ENCODE measurements around the gene NOM1.
"Not testable (repeated sequence)": the region's sequence is repeated elsewhere in the genome, so short reads cannot be mapped to it uniquely, and the experiment has no call there.

Gene NOM1, protein sequence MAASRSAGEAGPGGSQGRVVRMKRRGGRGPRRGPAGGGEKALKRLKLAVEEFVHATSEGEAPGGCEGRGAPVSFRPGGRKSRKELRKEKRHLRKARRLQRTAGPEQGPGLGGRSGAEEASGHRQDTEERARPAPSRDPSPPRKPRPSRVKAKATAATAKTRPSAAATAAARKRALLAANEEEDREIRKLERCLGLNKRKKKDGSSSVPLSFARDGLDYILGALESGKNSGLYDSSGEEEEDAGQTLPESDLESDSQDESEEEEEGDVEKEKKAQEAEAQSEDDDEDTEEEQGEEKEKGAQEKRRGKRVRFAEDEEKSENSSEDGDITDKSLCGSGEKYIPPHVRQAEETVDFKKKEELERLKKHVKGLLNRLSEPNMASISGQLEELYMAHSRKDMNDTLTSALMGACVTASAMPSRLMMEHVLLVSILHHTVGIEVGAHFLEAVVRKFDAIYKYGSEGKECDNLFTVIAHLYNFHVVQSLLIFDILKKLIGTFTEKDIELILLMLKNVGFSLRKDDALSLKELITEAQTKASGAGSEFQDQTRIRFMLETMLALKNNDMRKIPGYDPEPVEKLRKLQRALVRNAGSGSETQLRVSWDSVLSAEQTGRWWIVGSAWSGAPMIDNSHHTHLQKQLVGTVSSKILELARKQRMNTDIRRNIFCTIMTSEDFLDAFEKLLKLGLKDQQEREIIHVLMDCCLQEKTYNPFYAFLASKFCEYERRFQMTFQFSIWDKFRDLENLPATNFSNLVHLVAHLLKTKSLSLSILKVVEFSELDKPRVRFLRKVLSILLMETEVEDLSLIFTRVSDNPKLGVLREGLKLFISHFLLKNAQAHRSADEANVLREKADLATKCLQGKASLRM

DNA sequence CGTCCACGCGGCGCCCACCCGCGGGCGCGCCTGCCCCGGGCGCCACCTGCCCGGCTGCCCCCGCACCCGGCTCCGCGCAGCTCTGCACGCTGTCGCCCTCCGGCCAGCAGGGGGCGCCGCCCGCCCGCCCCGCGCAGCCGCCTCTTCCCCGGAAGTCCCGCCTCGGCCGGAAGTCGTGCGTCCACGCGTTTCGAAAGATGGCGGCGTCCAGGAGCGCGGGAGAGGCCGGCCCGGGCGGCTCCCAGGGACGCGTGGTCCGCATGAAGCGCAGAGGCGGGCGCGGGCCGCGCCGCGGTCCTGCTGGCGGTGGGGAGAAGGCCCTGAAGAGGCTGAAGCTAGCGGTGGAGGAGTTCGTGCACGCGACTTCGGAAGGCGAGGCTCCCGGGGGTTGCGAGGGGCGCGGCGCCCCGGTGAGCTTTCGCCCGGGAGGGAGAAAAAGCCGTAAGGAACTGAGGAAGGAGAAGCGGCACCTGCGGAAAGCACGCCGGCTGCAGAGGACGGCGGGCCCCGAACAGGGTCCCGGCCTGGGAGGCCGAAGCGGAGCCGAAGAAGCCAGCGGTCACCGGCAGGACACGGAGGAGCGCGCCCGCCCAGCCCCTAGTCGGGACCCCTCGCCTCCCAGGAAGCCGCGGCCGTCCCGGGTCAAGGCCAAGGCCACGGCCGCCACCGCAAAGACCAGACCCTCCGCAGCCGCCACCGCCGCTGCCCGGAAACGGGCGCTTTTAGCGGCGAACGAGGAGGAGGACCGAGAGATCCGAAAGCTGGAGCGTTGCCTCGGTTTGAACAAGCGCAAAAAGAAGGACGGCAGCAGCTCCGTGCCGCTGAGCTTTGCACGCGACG, at the start of gene NOM1:
NOM1 (plus strand) TSS at position 172 of the 840 bp plus-strand sequence; CDS start at position 198, 26 bp downstream.
- peak; percentile 86 for DNase-seq

GRCh38 chr7:156900093-156900492, 49.4 kb upstream of the NOM1 start:
- DNase-seq: not testable (repeated sequence)

GRCh38 chr7:156903232-156903909, 46.1 kb upstream of the NOM1 start:
- no peak for DNase-seq

DNA sequence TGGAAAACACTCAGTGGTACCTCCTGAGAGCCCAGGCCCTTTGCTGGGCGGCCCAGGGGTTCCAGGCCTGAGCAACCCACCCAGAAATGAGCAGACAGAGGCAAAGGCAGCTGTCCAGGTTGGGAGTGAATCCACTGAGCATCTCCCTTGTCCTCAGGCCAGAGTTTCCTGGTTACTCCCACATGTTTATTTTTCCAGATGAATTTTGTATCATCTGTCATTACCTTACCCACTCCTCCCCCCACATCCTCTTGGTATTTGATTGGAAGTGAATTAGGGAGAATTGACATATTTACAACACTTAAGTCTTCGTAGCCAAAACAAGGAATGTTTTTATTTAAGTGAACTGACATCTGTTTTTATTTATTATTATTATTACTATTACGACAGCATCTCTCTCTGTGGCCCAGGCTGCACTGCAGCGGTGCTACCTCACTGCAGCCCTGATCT, 43.3 kb upstream of the NOM1 start:
- DNase-seq: no peak

- no peak for DNase-seq
These were observed 41.9 kb upstream of the NOM1 start for GRCh38 chr7:156907656-156908055.

DNA sequence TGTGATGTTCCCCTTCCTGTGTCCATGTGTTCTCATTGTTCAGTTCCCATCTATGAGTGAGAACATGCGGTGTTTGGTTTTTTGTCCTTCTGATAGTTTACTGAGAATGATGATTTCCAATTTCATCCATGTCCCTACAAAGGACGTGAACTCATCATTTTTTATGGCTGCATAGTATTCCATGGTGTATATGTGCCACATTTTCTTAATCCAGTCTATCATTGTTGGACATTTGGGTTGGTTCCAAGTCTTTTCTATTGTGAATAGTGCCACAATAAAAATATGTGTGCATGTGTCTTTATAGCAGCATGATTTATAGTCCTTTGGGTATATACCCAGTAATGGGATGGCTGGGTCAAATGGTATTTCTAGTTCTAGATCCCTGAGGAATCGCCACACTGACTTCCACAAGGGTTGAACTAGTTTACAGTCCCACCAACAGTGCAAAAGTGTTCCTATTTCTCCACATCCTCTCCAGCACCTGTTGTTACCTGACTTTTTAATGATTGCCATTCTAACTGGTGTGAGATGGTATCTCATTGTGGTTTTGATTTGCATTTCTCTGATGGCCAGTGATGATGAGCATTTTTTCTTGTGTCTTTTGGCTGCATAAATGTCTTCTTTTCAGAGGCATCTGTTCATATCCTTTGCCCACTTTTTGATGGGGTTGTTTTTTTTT, 39.8 kb upstream of the NOM1 start:
- not testable (repeated sequence) for DNase-seq

DNA sequence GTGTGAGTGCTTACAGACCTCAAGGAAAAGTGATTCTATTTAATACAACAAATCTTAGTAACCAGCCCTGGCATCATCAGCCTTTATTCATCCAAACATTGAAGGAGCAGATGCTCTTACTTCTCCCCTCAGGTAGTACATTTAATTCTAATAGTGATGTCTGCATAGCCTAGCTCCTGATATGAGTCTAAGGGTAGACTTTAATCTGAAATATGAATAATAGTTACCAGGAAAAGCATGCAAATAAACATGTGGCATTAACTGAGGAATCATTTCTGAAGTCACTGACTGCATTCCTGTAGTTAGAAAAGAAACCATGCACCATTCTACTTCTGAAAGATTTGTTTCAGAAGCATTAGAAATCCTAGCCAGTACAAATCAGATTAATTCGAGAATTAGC, 30.9 kb upstream of the NOM1 start:
- no peak for DNase-seq

GRCh38 chr7:156919132-156919713, 30.3 kb upstream of the NOM1 start:
- DNase-seq: no peak

DNA sequence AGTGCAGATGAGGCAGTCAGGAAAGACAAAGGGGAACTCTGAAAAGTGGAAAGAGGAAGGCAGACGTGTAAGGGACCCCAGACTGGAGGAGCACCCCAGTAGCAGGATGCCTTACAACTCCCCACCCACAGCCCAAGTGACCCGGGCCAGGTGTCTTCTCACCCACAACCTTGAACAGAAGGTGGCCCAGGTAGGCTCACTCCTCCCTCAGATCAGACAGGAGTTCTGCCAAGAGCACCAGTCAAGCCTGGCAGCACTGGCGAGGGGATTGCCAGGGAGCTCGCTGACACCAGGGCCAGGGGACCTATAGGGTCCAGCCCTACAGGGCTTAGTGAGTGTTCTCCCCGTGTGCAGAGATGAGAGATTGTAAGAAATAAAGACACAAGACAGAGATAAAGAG, 29.4 kb upstream of the NOM1 start:
- no peak for DNase-seq

DNA sequence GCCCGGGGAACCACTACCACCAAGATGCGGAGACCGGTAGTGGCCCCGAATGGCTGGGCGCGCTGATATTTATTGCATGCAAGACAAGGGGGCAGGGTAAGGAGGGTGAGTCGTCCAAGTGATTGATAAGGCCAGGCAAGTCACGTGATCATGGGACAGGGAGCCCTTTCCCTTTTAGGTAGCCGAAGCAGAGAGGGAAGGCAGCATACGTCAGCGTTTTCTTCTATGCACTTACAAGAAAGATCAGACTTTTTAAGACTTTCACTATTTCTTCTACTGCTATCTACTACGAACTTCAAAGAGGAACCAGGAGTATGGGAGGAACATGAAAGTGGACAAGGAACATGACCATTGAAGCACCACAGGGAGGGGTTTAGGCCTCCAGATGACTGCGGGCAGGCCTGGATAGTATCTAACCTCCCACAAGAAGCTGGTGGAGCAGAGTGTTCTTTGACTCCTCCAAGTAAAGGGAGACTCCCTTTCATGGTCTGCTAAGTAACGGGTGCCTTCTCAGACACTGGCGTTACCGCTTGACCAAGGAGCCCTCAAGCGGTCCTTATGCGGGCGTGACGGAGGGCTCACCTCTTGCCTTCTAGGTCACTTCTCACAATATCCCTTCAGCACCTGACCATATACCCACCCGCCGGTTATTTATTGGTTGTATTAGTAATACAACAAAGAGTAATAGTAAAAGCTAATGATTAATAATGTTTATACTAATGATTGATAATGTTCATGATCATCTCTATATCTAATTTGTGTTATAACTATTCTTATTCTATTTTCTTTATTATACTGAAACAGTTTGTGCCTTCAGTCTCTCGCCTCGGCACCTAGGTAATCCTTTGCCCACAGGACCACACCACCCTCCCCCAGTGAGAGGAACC, 28.8 kb upstream of the NOM1 start:
- DNase-seq: not testable (repeated sequence)

DNA sequence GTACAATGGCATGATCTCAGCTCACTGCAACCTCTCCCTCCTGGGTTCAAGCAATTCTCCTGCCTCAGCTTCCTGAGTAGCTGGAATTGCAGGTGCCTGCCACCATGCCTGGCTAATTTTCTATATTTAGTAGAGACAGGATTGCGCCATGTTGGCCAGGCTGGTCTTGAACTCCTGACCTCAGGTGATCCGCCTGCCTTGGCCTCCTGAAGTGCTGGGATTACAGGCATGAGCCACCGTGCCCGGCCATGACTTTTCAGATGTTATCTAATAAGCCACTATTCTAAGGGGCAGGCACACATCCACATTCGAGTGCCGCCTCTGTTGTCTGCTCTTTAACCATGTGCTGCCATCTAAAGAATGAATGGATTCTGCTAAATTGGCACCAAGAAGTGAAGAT, 27.2 kb upstream of the NOM1 start:
- not testable (repeated sequence) for DNase-seq

DNA sequence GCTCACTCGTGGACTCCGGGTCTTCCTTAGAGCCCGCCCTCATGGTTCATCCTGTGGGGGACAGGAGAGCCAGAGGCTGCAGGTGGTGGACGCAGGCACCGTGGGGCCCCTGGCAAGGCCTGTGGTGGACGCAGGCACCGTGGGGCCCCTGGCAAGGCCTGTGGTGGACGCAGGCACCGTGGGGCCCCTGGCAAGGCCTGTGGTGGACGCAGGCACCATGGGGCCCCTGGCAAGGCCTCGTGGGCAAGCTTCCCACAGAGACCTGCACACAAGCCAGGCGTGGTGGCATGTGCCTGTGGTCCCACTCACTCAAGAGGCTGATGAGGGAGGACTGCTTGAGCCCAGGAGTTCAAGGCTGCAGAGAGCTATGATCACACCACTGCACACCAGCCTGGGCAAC, 23.7 kb upstream of the NOM1 start:
- not testable (repeated sequence) for DNase-seq

GRCh38 chr7:156927571-156928405, 21.7 kb upstream of the NOM1 start:
- DNase-seq: no peak

DNA sequence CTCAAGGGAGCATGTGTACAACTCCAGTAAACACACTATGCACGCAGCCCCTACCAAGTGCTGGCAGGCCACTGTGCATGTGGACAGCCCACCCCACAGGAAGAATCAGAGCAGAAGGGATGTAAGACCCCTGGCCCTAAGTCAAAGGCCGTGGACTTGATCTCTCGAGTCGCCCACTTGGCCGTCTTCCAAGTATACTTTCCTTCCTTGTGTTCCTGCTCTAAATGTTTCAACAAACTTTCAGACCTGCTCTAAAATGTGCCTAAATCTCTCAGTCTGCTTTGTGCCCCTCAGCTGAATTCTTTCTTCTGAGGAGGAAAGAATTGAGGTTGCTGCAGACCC, 21.1 kb upstream of the NOM1 start:
- DNase-seq: no peak

DNA sequence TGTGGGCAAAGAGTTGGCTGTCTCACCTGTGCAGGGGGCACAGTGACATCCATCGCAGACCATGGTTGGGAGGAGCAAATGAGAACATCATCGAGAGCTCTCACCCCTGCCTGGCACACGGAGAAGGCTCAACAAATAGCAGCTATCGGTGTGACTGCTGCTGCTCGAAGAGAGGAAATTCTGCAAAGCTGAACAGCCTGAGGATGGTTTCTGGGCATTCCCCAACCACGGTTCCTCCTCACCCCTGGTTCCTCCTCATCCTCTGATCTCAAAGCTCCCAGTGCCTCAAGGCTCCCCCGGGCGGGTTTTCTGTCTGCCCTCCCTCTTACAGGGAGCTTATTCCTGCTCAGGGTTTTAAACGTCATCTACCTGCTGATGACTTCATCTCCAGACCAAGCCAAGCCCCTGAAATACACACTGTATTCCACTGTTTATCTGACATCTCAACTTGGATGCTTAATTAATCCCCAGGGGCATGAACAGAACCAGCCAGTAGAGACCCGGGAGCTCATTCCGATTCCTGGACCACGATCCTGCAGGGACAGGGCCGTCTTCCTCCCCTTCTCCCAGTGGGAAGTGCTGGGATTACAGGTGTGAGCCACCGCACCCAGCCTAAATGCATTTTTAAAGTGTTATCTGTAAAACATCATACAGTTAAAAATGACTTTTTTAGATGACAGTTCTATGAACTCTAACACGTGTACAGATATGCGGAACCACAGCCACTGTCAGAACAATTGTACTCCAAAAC, 19.5 kb upstream of the NOM1 start:
- DNase-seq: no peak

DNA sequence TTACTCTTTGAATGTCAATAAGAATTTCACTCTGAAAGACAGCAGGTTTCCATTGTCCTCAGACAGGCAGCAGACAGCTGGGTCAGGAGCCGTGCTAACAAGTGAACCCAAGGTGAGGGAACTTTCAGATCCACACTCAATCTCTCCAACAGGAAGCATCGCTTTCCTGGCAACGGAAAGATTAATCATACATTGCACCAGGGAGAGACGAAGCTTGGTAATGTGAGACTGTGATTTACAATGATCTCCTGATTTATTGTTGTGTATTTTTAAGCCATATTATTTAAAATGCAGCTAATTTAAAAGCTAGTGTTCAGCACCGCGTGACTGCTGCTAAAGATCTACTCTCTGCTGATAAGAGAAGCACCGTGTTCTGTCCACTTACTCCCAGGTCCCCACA, 17.5 kb upstream of the NOM1 start:
- DNase-seq: no peak

DNA sequence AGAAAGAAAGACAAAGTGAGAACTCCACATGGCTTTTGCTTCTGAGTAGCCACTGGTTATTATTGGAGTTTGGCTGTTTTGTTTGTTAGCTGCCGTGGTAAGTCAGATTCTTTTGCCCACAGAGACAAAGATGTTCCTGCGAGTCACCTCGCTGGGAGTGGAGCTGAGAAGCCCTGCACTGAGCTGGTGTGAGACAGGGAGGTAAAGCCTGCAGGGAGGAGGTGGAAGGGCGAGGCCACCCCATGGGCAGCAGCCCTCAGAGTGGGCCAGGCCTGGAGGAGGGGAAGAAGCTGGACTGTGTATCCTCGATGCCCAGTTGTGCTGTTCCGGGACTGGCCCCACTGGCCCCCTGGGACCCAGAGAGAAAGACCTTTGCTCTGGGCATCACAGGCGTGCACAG, 14.3 kb upstream of the NOM1 start:
- no peak for DNase-seq

DNA sequence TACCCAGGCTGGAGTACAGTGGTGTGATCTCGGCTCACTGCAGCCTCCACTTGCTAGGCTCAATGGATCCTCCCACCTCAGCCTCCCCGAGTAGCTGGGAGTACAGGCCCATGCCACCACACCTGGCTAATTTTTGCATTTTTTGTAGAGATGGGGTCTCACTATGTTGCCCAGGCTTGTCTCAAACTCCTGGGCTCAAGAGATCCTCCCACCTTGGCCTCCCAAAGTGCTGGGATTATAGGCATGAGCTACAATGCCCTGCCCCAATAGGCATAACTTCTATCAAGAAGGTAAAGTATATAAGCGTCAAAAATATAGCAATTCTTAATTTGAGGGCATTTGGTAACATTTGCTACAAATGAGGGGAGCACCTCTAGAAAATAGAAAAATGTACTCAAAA, 12.7 kb upstream of the NOM1 start:
- not testable (repeated sequence) for DNase-seq
